Endothelial cell of umbilical vein (primary cell): Measurements from ENCODE around the gene SRGN. TPM values are rescaled to one million over a fixed set of nuclear protein-coding genes. Genes with fewer than 3 reads are reported as not detected.

Experiments used
- BruUV-seq: library from RNA; stranded (reverse); fragments of 400-500 nt; replicated peaks from 2 replicates; lab custom pipeline; 2021; lab: Mats Ljungman, UMichigan
- CTCF ChIA-PET: fragments of 300-600, 350-600 bp; sonication (Branson Sonifier 250); formaldehyde crosslinking; loops from one replicate; lab custom pipeline; 2021; ENCODE audit warnings: antibody characterized with exemption, inconsistent platforms; lab: Charles Lee
- POLR2A ChIA-PET: fragments of 300-600, 350-600 bp; sonication (Branson Sonifier 250); formaldehyde crosslinking; loops from one replicate; lab custom pipeline; 2021; ENCODE audit warnings: antibody characterized with exemption, inconsistent platforms; lab: Charles Lee
- DNase-seq: peaks from one replicate; pipeline ENCODE4 v3.0.0-alpha.2; 2011; ENCODE audit warnings: low read depth, low spot score
- FAIRE-seq: peaks from 2 replicates; lab custom pipeline; 2011; peaks lifted over from hg19 to GRCh38; lab: Jason Lieb, UNC
- H2AFZ ChIP-seq: 2 replicates; pipeline ENCODE4 v1.6.0; 2012; ENCODE audit warnings: low read depth, low read length, control low read depth, inconsistent platforms
- H3K27ac ChIP-seq: 2 replicates; pipeline ENCODE4 v1.5.1; 2011; ENCODE audit warnings: low read depth, mild to moderate bottlenecking, control low read depth, low read length, moderate library complexity; ENCODE audit not compliant: insufficient read depth
- H3K27me3 ChIP-seq, 2 experiments: 2 replicates each; pipeline versions ENCODE4 v1.6.0 to v1.6.1; 2011; ENCODE audit warnings: low read length in 2 of 2, mixed read lengths in 1 of 2; ENCODE audit not compliant: control insufficient read depth in 2 of 2, insufficient read depth in 2 of 2
- H3K36me3 ChIP-seq, 2 experiments: 2 replicates in 1 of 2; 3 replicates in 1 of 2; pipeline ENCODE4 v1.5.1; 2011; ENCODE audit warnings: low read length in 2 of 2, mild to moderate bottlenecking in 1 of 2, moderate library complexity in 1 of 2; ENCODE audit not compliant: control insufficient read depth in 2 of 2, insufficient read depth in 2 of 2; ENCODE audit errors: extremely low read depth in 1 of 2
- H3K4me1 ChIP-seq: 3 replicates; pipeline ENCODE4 v1.5.1; 2011; ENCODE audit warnings: mild to moderate bottlenecking, low read length; ENCODE audit not compliant: control insufficient read depth, insufficient read depth; ENCODE audit errors: extremely low read depth
- H3K4me2 ChIP-seq: 2 replicates; pipeline ENCODE4 v1.6.1; 2011; ENCODE audit warnings: low read length, control low read depth, mixed read lengths; ENCODE audit not compliant: insufficient read depth
- H3K4me3 ChIP-seq, 3 experiments: fragments of 200-600 bp in 1 of 3; sonication (generic), shearing (Covaris generic) in 1 of 3; replicated peaks in 1 of 3; 2 replicates each; pipeline ENCODE4 v1.5.1; 2011 to 2016; ENCODE audit warnings: control low read depth in 3 of 3, low read length in 3 of 3, mild to moderate bottlenecking in 2 of 3, inconsistent platforms in 1 of 3, low read depth in 1 of 3, moderate library complexity in 1 of 3; ENCODE audit not compliant: insufficient read depth in 1 of 3
- H3K79me2 ChIP-seq: 2 replicates; pipeline ENCODE4 v1.6.0; 2012; ENCODE audit warnings: low read length, inconsistent platforms; ENCODE audit not compliant: control insufficient read depth, insufficient read depth
- H3K9ac ChIP-seq: replicated peaks from 2 replicates; pipeline ENCODE3; 2011; ENCODE audit warnings: low read length, control low read depth; ENCODE audit not compliant: insufficient read depth; ENCODE audit errors: extremely low read depth
- H3K9me1 ChIP-seq: replicated peaks from 3 replicates; pipeline ENCODE4 v1.6.0; 2011; ENCODE audit warnings: mild to moderate bottlenecking, low read length; ENCODE audit not compliant: control insufficient read depth, insufficient read depth; ENCODE audit errors: extremely low read depth
- H3K9me3 ChIP-seq: replicated peaks from 2 replicates; pipeline ENCODE4 v1.5.1; 2012; ENCODE audit warnings: low read length, inconsistent platforms; ENCODE audit not compliant: control insufficient read depth, insufficient read depth
- H4K20me1 ChIP-seq: replicated peaks from 2 replicates; pipeline ENCODE3; 2011; ENCODE audit warnings: mild to moderate bottlenecking, low read length; ENCODE audit not compliant: control insufficient read depth, insufficient read depth; ENCODE audit errors: extremely low read depth
- CTCF ChIP-seq, 2 donors: IDR thresholded peaks; 1 replicate in 1 of 2; 2 replicates in 1 of 2; pipeline ENCODE4 v1.5.1; 2011; ENCODE audit warnings: low read length in 2 of 2, mild to moderate bottlenecking in 2 of 2, moderate library complexity in 2 of 2, control low read depth in 1 of 2, inconsistent platforms in 1 of 2, low read depth in 1 of 2; ENCODE audit not compliant: insufficient read depth in 1 of 2; ENCODE audit errors: extremely low read depth in 1 of 2
- EZH2 ChIP-seq: IDR thresholded peaks from 2 replicates; pipeline ENCODE4 v1.6.1; 2012; ENCODE audit warnings: borderline replicate concordance, low read depth, mild to moderate bottlenecking, moderate library complexity, low read length, inconsistent platforms; ENCODE audit not compliant: severe bottlenecking
- FOS ChIP-seq: IDR thresholded peaks from 2 replicates; pipeline ENCODE4 v1.6.1; 2011; ENCODE audit warnings: mild to moderate bottlenecking, low read length, moderate library complexity, borderline replicate concordance; ENCODE audit not compliant: insufficient read depth
- GATA2 ChIP-seq: IDR thresholded peaks from 2 replicates; pipeline ENCODE4 v1.7.0; 2011; ENCODE audit warnings: low read depth, mild to moderate bottlenecking, moderate library complexity, mixed read lengths, low read length; ENCODE audit not compliant: insufficient read length, insufficient read depth
- JUN ChIP-seq: IDR thresholded peaks from 2 replicates; pipeline ENCODE4 v1.6.1; 2011; ENCODE audit warnings: borderline replicate concordance, low read depth; ENCODE audit not compliant: insufficient read length, insufficient read depth
- MAX ChIP-seq: IDR thresholded peaks from 2 replicates; pipeline ENCODE4 v1.6.1; 2011; ENCODE audit not compliant: insufficient read depth, insufficient read length
- MYC ChIP-seq: IDR thresholded peaks from one replicate; pipeline ENCODE4 v1.6.1; 2011; ENCODE audit warnings: mild to moderate bottlenecking, low read depth, low read length
- POLR2A ChIP-seq: IDR thresholded peaks from 2 replicates; pipeline ENCODE4 v1.6.1; 2012; ENCODE audit warnings: low read depth, mild to moderate bottlenecking, control low read depth, low read length
- POLR2AphosphoS5 ChIP-seq: IDR thresholded peaks from 2 replicates; pipeline ENCODE4 v1.6.1; 2012; ENCODE audit warnings: low read depth, mild to moderate bottlenecking, control low read depth, low read length, moderate library complexity; ENCODE audit not compliant: insufficient read depth
- dilution Hi-C: fragments of 300-500 bp; cut with MboI; formaldehyde crosslinking; loops from one replicate; pipeline ENCODE4 v1.15.0; 2019; ENCODE audit warnings: low sequenced_read_pairs; ENCODE audit not compliant: extremely low pct_ligation_motif_present
- intact Hi-C: fragments of 100-400 bp; cut with micrococcal nuclease; formaldehyde crosslinking; loops from one replicate; pipeline ENCODE4 v1.10.0; 2022
- polyA plus RNA-seq, 4 experiments: library from polyadenylated mRNA; depleted of rRNA in 3 of 4; stranded (reverse) in 3 of 4; unstranded in 1 of 4; fragments of >200 nt; gene quantifications; 2 replicates each; pipeline versions ENCODE4 v1.2.1 to v1.2.3, GENCODE V29; 2011 to 2012; ENCODE audit warnings: missing spikeins in 1 of 4
- total RNA-seq: library from RNA; stranded (reverse); gene quantifications from 2 replicates; pipeline ENCODE4 v1.2.3, GENCODE V29; 2021

Gene SRGN
- total and polyA plus RNA-seq, 2 donors (not counting 3 experiments of a cell fraction or from before 2014, with no cell fraction given) = 384 to 450 TPM

- intact Hi-C loops (no loop called here), dilution Hi-C loops (no loop called here)
- no peak overlapping the region for H3K4me2 ChIP-seq
- H3K27me3 ChIP-seq = no peaks in the 10 kb centered on the region
- H3K79me2 ChIP-seq = peaks cover 65% of the 10 kb centered on the region
- H4K20me1 ChIP-seq = no peaks in the 10 kb centered on the region
- no TSS peak for BruUV-seq
- TF ChIP-seq EZH2 = no peak
- TF ChIP-seq GATA2 = no peak
- TF ChIP-seq MAX = no peak
- TF ChIP-seq FOS = no peak
- TF ChIP-seq JUN = no peak
- TF ChIP-seq POLR2AphosphoS5 = no peak
- no peak for TF ChIP-seq MYC
- no peak for TF ChIP-seq CTCF (IDR thresholded peaks at IDR 0.05; ENCODE audit: extremely low read depth in 1 of 2, insufficient read depth in 1 of 2, low read depth in 1 of 2, low read length in 2 of 2)
- TF ChIP-seq POLR2A = no peak
- no peaks in the 10 kb centered on the region for H3K4me1 ChIP-seq
- H3K4me3 ChIP-seq = no peak overlapping the region
- H3K9me1 ChIP-seq = peaks cover 2% of the 10 kb centered on the region
- H2AFZ ChIP-seq = no peak overlapping the region
- H3K36me3 ChIP-seq = no peaks in the 10 kb centered on the region
- ChIA-PET POLR2A (no interaction called here), CTCF (no interaction called here)
- H3K9me3 ChIP-seq = no peaks in the 10 kb centered on the region
- no peak for FAIRE-seq
- H3K9ac ChIP-seq = no peak overlapping the region
- no peak for DNase-seq
- no peak overlapping the region for H3K27ac ChIP-seq
Measured at GRCh38 chr10:69145864-69146263, 58.0 kb downstream of the SRGN start.
